Activated T-cell treated with anti-CD3 and anti-CD28 coated beads, Interleukin-2, amount 50 U/mL, for 48 hours (primary cell): Measurements from ENCODE around the gene DNASE2.

Experiments used
- DNase-seq, 2 experiments: peaks; one replicate each; pipeline ENCODE4 v3.0.0-alpha.2; 2020

The DNASE2 gene

GRCh38 chr19:12885749-12886650 is 4.8 kb upstream of the DNASE2 start:
- DNase-seq, result no peak

GRCh38 chr19:12884926-12885748 is 3.9 kb upstream of the DNASE2 start:
- peak; percentile 94 to 95 for DNase-seq

- no peak for DNase-seq
Measured at GRCh38 chr19:12884627-12884925, 3.3 kb upstream of the DNASE2 start.

GRCh38 chr19:12884202-12884601 is 3.0 kb upstream of the DNASE2 start:
- no peak for DNase-seq

- DNase-seq, result no peak
Measured at GRCh38 chr19:12882589-12882988, 1.3 kb upstream of the DNASE2 start.

GRCh38 chr19:12880551-12881171 is 588 bp downstream of the DNASE2 start:
- no peak for DNase-seq

GRCh38 chr19:12875086-12875485 is 6.2 kb downstream of the DNASE2 start:
- no peak for DNase-seq

GRCh38 chr19:12873891-12874745 is 7.1 kb downstream of the DNASE2 start:
- DNase-seq, result no peak

- DNase-seq, result peak; percentile 83 to 84
Measured at GRCh38 chr19:12872941-12873890, 8.0 kb downstream of the DNASE2 start.

GRCh38 chr19:12872255-12872654 is 9.0 kb downstream of the DNASE2 start:
- no peak for DNase-seq

- no peak for DNase-seq
Measured at GRCh38 chr19:12871681-12872080, 9.6 kb downstream of the DNASE2 start.

- DNase-seq, result peak; percentile 39 to 57
Measured at GRCh38 chr19:12868540-12869112, 12.6 kb downstream of the DNASE2 start.

GRCh38 chr19:12867120-12868099 is 13.8 kb downstream of the DNASE2 start:
- peak; percentile 78 to 84 for DNase-seq

GRCh38 chr19:12866416-12867119 is 14.7 kb downstream of the DNASE2 start:
- no peak for DNase-seq

GRCh38 chr19:12865746-12866415 is 15.4 kb downstream of the DNASE2 start:
- DNase-seq, result no peak

GRCh38 chr19:12864721-12865715 is 16.2 kb downstream of the DNASE2 start:
- no peak for DNase-seq

- no peak for DNase-seq
Measured at GRCh38 chr19:12864143-12864542, 17.1 kb downstream of the DNASE2 start.
